B cell (primary cell): ENCODE results near the gene APP.

Experiments
- CTCF ChIP-seq: fragments of 200-600 bp; IDR thresholded peaks from one replicate; pipeline ENCODE4 v1.8.0; 2022; ENCODE audit warnings: antibody characterized with exemption, mild to moderate bottlenecking
- EZH2 ChIP-seq: IDR thresholded peaks from 2 replicates; pipeline ENCODE4 v1.6.1; 2012; ENCODE audit warnings: borderline replicate concordance, low read depth, mild to moderate bottlenecking, moderate library complexity, low read length; ENCODE audit not compliant: insufficient read depth, poor library complexity, severe bottlenecking

GRCh38 chr21:26170471-26171257, at the start of gene APP:
- peak; percentile 96 for TF ChIP-seq CTCF
- no peak for TF ChIP-seq EZH2
